Mesenchymal stem cell (in vitro differentiated cells and primary cell): Measurements from ENCODE around the gene ARL1. TPM values are rescaled to one million over a fixed set of nuclear protein-coding genes. Genes with fewer than 3 reads are reported as not detected.

ENCODE experiments used
- DNase-seq: peaks from one replicate; pipeline ENCODE4 v3.0.0-alpha.2; 2013
- H2AFZ ChIP-seq: one replicate; pipeline ENCODE4 v1.6.1; 2013; ENCODE audit warnings: low read depth, mild to moderate bottlenecking, control low read depth, inconsistent platforms, low read length, moderate library complexity
- H2AK5ac ChIP-seq: 2 replicates; pipeline ENCODE4 v1.6.1; 2013; ENCODE audit warnings: low read length, moderate library complexity, mild to moderate bottlenecking, inconsistent platforms; ENCODE audit not compliant: severe bottlenecking
- H2BK120ac ChIP-seq: one replicate; pipeline ENCODE4 v1.6.1; 2013; ENCODE audit warnings: low read depth, mild to moderate bottlenecking, inconsistent platforms, low read length, moderate library complexity
- H2BK12ac ChIP-seq, 2 experiments: one replicate each; pipeline ENCODE4 v1.6.1; 2013; ENCODE audit warnings: inconsistent platforms in 2 of 2, low read length in 2 of 2, mild to moderate bottlenecking in 2 of 2, moderate library complexity in 2 of 2, control low read depth in 1 of 2
- H2BK15ac ChIP-seq: one replicate; pipeline ENCODE4 v1.6.1; 2013; ENCODE audit warnings: mild to moderate bottlenecking, low read depth, inconsistent platforms; ENCODE audit not compliant: poor library complexity, severe bottlenecking
- H2BK5ac ChIP-seq: 2 replicates; pipeline ENCODE4 v1.6.1; 2013; ENCODE audit warnings: low read depth, mild to moderate bottlenecking, low read length, control low read depth, inconsistent platforms; ENCODE audit not compliant: poor library complexity, severe bottlenecking
- H3K14ac ChIP-seq, 2 experiments: one replicate each; pipeline ENCODE4 v1.6.1; 2013; ENCODE audit warnings: inconsistent platforms in 2 of 2, low read length in 2 of 2, control low read depth in 1 of 2, mild to moderate bottlenecking in 1 of 2, moderate library complexity in 1 of 2
- H3K18ac ChIP-seq, 2 experiments: one replicate each; pipeline ENCODE4 v1.6.1; 2013; ENCODE audit warnings: inconsistent platforms in 2 of 2, low read length in 2 of 2, control low read depth in 1 of 2, low read depth in 1 of 2, mild to moderate bottlenecking in 1 of 2
- H3K23ac ChIP-seq, 2 experiments: one replicate each; pipeline ENCODE4 v1.6.1; 2013; ENCODE audit warnings: inconsistent platforms in 2 of 2, low read length in 2 of 2, mild to moderate bottlenecking in 2 of 2, moderate library complexity in 2 of 2, control low read depth in 1 of 2
- H3K27ac ChIP-seq: 2 replicates; pipeline ENCODE4 v1.5.1; 2013; ENCODE audit warnings: mild to moderate bottlenecking, moderate library complexity, low read length, control low read depth, inconsistent platforms; ENCODE audit not compliant: poor library complexity, severe bottlenecking
- H3K27me3 ChIP-seq, 2 experiments: 2 replicates each; pipeline versions ENCODE4 v1.6.1 to v1.7.0; 2013; ENCODE audit warnings: low read length in 2 of 2, mild to moderate bottlenecking in 2 of 2, moderate library complexity in 2 of 2, control low read depth in 1 of 2, inconsistent platforms in 1 of 2; ENCODE audit not compliant: control insufficient read depth in 1 of 2, insufficient read depth in 1 of 2
- H3K36me3 ChIP-seq, 2 experiments: 2 replicates each; pipeline versions ENCODE4 v1.6.1 to v1.7.0; 2013; ENCODE audit warnings: low read length in 2 of 2, control low read depth in 1 of 2, inconsistent platforms in 1 of 2, low read depth in 1 of 2, mild to moderate bottlenecking in 1 of 2; ENCODE audit not compliant: insufficient read depth in 2 of 2, control insufficient read depth in 1 of 2
- H3K4ac ChIP-seq, 2 experiments: one replicate each; pipeline ENCODE4 v1.6.1; 2013; ENCODE audit warnings: inconsistent platforms in 2 of 2, low read length in 2 of 2, mild to moderate bottlenecking in 2 of 2, moderate library complexity in 2 of 2, control low read depth in 1 of 2, low read depth in 1 of 2
- H3K4me1 ChIP-seq: 2 replicates; pipeline ENCODE4 v1.6.1; 2013; ENCODE audit warnings: low read depth, low read length, control low read depth; ENCODE audit not compliant: control insufficient read depth, insufficient read depth
- H3K4me2 ChIP-seq: 2 replicates; pipeline ENCODE4 v1.6.1; 2013; ENCODE audit warnings: low read length, mild to moderate bottlenecking, inconsistent platforms; ENCODE audit not compliant: poor library complexity, severe bottlenecking
- H3K4me3 ChIP-seq, 2 experiments: 2 replicates each; pipeline versions ENCODE4 v1.5.1 to v1.7.0; 2013; ENCODE audit warnings: low read length in 2 of 2, mild to moderate bottlenecking in 2 of 2, control low read depth in 1 of 2, low read depth in 1 of 2; ENCODE audit not compliant: insufficient read depth in 1 of 2
- H3K79me1 ChIP-seq: replicated peaks from 2 replicates; pipeline ENCODE4 v1.6.1; 2013; ENCODE audit warnings: mild to moderate bottlenecking, control low read depth, low read length, inconsistent platforms; ENCODE audit not compliant: poor library complexity, severe bottlenecking
- H3K9ac ChIP-seq: 2 replicates; pipeline ENCODE4 v1.7.0; 2013; ENCODE audit warnings: mild to moderate bottlenecking, low read length, moderate library complexity
- H3K9me3 ChIP-seq: 2 replicates; pipeline ENCODE4 v1.7.0; 2013; ENCODE audit warnings: mild to moderate bottlenecking, low read length; ENCODE audit not compliant: control insufficient read depth
- H4K8ac ChIP-seq: one replicate; pipeline ENCODE4 v1.6.1; 2013; ENCODE audit warnings: inconsistent platforms, mild to moderate bottlenecking, low read length, moderate library complexity
- H4K91ac ChIP-seq: one replicate; pipeline ENCODE4 v1.6.1; 2013; ENCODE audit warnings: mild to moderate bottlenecking, low read length, inconsistent platforms
- WGBS: methylation state at CpG from one replicate; pipeline ENCODE4 v1.1.7; 2013; ENCODE audit warnings: mixed read lengths; 5-methylcytosine and 5-hydroxymethylcytosine counted together
- small RNA-seq: library from polyadenylated mRNA; stranded (forward); fragments of <200 nt; extraction: miRNeasy Mini kit (QIAGEN cat#:217004); gene quantifications from one replicate; pipeline ENCODE3, GENCODE V24; 2013; ENCODE audit warnings: low read depth

The ARL1 gene

DNA sequence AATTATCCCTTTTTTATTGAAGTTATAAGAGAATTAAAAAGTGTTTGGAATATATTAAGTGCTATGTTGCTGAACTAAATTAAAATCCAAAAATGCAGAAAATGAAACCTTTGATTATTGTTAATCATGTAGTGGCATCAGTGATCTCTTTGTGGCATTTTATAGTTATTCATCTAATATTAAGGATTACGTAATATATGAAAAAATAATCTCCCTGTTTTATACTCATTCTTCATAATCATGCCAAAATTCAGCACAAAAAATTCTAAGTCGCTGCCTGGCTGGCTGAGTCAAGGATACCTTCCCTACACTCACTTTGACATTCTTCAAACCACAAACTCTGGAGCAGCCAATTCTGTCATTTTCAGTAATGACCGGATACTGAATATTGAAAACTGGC, 63.7 kb downstream of the ARL1 start:
- Histone ChIP-seq H3K27ac (no peak overlapping the region), H3K27me3 (no peaks in the 10 kb centered on the region), H3K4ac (no peak overlapping the region), H2BK120ac (no peak overlapping the region), H2AFZ (no peak overlapping the region), H3K4me3 (no peak overlapping the region), H2BK5ac (no peak overlapping the region), H2BK15ac (no peak overlapping the region), H2AK5ac (no peak overlapping the region), H3K36me3 (peaks cover 19 to 90% of the 10 kb centered on the region in 2 experiments), H3K9ac (no peak overlapping the region), H3K14ac (no peak overlapping the region), H2BK12ac (no peak overlapping the region), H3K4me2 (no peak overlapping the region), H3K18ac (no peak overlapping the region), H4K91ac (no peak overlapping the region), H3K9me3 (peaks cover 5% of the 10 kb centered on the region), H3K4me1 (no peaks in the 10 kb centered on the region), H3K79me1 (no peaks in the 10 kb centered on the region), H3K23ac (no peak overlapping the region), H4K8ac (no peak overlapping the region)
- 93% methylated on average over 2 of the region's 3 CpGs for WGBS
- no peak for DNase-seq

Small RNA genes within 50 kb of the gene (small RNA-seq; reads per million reads assigned to genes)
- not detected for gene RF00019
- not detected for gene RNU6-1068P
- gene RPS27P23 = not detected
